ENCODE results near the gene SRPK2. TPM values are rescaled to one million over a fixed set of nuclear protein-coding genes. Genes with fewer than 3 reads are reported as not detected.

Gene SRPK2
- total and polyA plus RNA-seq, 9 donors = 15.2 to 50.0 (median 37.8) TPM

DNA sequence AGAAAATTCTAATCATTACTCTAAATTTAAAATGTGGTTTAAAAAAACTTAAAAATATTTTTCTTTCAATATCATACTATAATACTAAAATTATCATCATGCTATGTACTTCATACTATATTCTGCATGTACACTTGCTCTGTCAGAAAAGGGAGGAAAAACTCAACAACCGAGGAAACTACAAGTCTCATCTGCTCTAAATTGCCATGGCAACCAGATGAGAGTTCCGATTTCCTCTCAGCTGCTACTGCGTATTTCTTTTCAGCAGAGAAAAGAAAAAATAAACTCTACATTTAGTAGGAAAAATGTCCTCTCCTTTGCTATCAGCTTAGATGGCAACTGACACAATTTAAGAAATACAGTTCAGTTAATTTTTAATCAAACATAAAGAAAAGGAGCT lies 178.9 kb downstream of the SRPK2 start:
- H3K4me3 ChIP-seq = no peak overlapping the region
- intact Hi-C loops (cut with DNase I) = no loop called here
- TF ChIP-seq POLR2A (IDR thresholded peaks at IDR 0.05) (no peak), EP300 (IDR thresholded peaks at IDR 0.05) (no peak)
- TF ChIP-seq, protein P1, sequence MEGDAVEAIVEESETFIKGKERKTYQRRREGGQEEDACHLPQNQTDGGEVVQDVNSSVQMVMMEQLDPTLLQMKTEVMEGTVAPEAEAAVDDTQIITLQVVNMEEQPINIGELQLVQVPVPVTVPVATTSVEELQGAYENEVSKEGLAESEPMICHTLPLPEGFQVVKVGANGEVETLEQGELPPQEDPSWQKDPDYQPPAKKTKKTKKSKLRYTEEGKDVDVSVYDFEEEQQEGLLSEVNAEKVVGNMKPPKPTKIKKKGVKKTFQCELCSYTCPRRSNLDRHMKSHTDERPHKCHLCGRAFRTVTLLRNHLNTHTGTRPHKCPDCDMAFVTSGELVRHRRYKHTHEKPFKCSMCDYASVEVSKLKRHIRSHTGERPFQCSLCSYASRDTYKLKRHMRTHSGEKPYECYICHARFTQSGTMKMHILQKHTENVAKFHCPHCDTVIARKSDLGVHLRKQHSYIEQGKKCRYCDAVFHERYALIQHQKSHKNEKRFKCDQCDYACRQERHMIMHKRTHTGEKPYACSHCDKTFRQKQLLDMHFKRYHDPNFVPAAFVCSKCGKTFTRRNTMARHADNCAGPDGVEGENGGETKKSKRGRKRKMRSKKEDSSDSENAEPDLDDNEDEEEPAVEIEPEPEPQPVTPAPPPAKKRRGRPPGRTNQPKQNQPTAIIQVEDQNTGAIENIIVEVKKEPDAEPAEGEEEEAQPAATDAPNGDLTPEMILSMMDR (IDR thresholded peaks at IDR 0.05) = no peak
- no peaks in the 10 kb centered on the region for H3K36me3 ChIP-seq
- no peak for DNase-seq
- peaks cover 10% of the 10 kb centered on the region for H3K4me1 ChIP-seq (ENCODE audit: insufficient read depth)
- H3K27me3 ChIP-seq = no peaks in the 10 kb centered on the region
- H3K27ac ChIP-seq = no peak overlapping the region
- H3K9me3 ChIP-seq = no peaks in the 10 kb centered on the region
- WGBS, 3 donors = 5 to 20% (median 19%) methylated on average over 3 of the region's 3 CpGs

DNA sequence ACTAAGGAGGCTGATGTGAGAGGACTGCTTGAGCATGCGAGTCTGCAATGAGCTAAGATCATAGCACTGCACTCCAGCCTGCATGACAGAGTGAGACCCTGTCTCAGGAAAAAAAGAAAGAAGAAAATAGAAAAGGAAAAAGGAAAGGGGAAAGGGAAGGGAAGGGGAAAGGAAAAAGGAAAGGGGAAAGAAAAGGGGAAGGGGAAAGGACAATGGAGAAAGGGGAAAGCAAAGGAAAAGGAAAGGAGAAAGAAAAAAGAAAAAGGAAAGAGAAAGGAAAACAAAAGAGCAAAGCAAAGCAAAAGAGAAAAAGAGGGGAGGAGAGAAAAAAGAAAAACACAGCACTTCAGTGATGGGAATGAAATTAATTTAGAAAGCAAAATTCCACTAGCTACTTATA lies 179.3 kb downstream of the SRPK2 start:
- Histone ChIP-seq H3K4me1 (ENCODE audit: insufficient read depth) (peaks cover 10% of the 10 kb centered on the region), H3K27me3 (no peaks in the 10 kb centered on the region), H3K27ac (no peak overlapping the region), H3K4me3 (no peak overlapping the region), H3K36me3 (no peaks in the 10 kb centered on the region), H3K9me3 (no peaks in the 10 kb centered on the region)
- DNase-seq = no peak
- intact Hi-C loops (cut with DNase I) = no loop called here
- 77 to 96% (median 90%) methylated on average over 1 of the region's 1 CpG for WGBS, 3 donors
- TF ChIP-seq EP300 (IDR thresholded peaks at IDR 0.05) (no peak), POLR2A (IDR thresholded peaks at IDR 0.05) (no peak)
- TF ChIP-seq, protein P1 (IDR thresholded peaks at IDR 0.05) = no peak

DNA sequence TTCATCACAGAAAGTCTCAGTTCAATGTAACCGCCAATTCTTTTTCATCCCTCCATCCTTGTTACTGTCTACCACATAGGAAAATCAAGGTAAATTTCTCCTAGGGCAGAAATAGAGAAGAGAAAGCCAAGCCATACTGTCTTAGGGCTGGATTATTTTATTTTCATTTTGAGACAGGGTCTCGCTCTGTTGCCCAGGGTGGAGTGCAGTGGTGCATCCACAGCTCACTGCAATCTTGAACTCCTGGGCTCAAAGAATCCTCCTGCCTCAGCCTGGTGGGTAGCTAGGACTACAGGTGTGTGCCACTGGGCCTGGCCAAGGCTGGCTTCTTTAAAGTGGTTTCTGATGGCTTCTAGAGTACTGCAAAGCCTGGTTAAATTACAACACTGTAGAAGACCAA lies 181.7 kb downstream of the SRPK2 start:
- Histone ChIP-seq H3K27me3 (no peaks in the 10 kb centered on the region), H3K36me3 (no peaks in the 10 kb centered on the region), H3K4me1 (ENCODE audit: insufficient read depth) (peaks cover 8% of the 10 kb centered on the region), H3K9me3 (no peaks in the 10 kb centered on the region), H3K4me3 (no peak overlapping the region), H3K27ac (no peak overlapping the region)
- TF ChIP-seq POLR2A (IDR thresholded peaks at IDR 0.05) = no peak
- no peak for TF ChIP-seq EP300 (IDR thresholded peaks at IDR 0.05)
- TF ChIP-seq, protein P1 (IDR thresholded peaks at IDR 0.05) = no peak
- intact Hi-C loops (cut with DNase I) = no loop called here
- WGBS, 3 donors = 97 to 99% (median 99%) methylated on average over 2 of the region's 2 CpGs
- no peak for DNase-seq

DNA sequence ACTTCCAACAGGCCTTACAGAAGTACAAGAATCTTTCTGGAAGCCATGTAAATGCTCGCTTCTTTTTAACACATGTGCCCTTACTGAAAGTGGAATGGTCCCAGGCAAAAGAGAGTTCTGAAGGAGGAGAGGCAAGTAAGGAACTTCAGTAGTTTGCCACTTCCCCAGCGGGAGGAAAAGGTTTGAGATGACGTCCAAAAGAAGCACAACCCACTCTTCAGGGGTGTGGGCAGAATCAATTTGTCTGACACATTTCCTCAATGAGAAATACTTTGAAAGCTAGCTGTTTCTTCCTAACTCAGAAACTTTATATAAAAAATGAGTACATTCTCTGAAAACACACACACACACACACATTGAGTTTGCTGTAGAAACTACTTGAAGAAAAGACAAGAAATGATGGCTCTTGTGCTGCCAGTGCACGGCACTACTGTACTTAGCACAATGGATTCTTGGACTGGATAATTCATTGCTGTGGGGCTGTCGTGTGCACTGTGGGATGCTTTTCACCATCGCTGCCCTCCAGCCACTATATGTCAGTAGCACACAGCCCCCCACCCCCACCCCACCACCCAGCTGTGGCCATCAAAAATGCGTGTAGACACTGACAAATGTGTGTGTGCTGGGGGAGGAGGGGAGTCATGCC lies 183.0 kb downstream of the SRPK2 start:
- Histone ChIP-seq H3K27ac (no peak overlapping the region), H3K4me3 (no peak overlapping the region), H3K36me3 (no peaks in the 10 kb centered on the region), H3K9me3 (no peaks in the 10 kb centered on the region), H3K4me1 (ENCODE audit: insufficient read depth) (peaks cover 6% of the 10 kb centered on the region), H3K27me3 (no peaks in the 10 kb centered on the region)
- intact Hi-C loops (cut with DNase I) = no loop called here
- 80 to 90% (median 86%) methylated on average over 7 of the region's 7 CpGs for WGBS, 3 donors
- DNase-seq = no peak
- TF ChIP-seq, protein P1 (IDR thresholded peaks at IDR 0.05) = no peak
- TF ChIP-seq POLR2A (IDR thresholded peaks at IDR 0.05) (no peak), EP300 (IDR thresholded peaks at IDR 0.05) (no peak)

Data from ovary (tissue), 9 donors.